Measurements from ENCODE around the gene IDH3G.
"Not testable (repeated sequence)": the region's sequence is repeated elsewhere in the genome, so short reads cannot be mapped to it uniquely, and the experiment has no call there.

IDH3G gene

DNA sequence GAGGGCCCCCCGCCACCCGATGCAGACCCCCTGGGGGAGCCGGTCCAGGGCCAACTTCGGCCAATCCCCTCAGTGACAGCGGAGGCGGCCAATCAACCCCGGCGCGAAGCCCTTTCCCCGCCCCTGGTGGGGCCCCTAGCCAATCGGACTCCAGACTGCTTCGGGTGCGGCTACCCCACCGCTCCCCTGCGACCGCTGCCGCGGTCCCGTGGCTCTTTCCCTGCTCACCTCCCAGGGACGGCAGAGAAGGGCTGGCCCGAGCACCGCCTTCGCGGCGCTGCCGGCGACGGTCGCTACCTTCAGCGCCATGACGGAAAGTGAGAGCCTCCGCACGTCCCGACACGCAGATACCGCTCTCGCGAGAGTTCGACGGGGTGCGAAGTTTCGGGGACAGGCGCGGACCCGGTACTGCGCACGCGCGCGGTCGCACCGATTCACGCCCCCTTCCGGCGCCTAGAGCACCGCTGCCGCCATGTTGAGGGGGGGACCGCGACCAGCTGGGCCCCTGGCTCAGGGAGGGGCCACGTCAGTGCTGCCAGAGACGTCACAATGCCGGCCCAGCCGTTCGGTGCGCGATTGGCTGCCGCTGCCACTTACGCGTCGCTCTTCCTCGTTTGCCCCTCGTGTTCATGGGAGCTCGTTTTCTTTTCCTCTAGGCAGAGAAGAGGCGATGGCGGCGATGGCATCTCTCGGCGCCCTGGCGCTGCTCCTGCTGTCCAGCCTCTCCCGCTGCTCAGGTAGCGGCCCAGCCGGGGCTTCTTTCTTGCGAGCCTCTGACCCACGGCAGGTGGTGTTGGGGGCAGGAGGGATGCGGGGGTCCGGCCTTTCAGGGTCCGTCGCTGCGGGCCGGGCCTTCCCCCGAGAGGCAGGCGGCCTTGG, at the start of gene IDH3G, which contains the start of gene SSR4:
IDH3G (minus strand) TSS at position 358 of the 879 bp plus-strand sequence; CDS start at position 309, 49 bp downstream.
SSR4 (plus strand) TSS at position 651 of the 879 bp plus-strand sequence; CDS start at position 671, 20 bp downstream.
- DNase-seq, result peak; percentile 58 to 94 (median 88)

GRCh38 chrX:153836921-153837320, 42.7 kb upstream of the IDH3G start:
- DNase-seq, result no peak

- no peak for DNase-seq
Observed at GRCh38 chrX:153832728-153833127, 38.6 kb upstream of the IDH3G start.

GRCh38 chrX:153831429-153832150, 37.4 kb upstream of the IDH3G start:
- no peak for DNase-seq

GRCh38 chrX:153830640-153831428, 36.7 kb upstream of the IDH3G start:
- DNase-seq, result no peak

DNA sequence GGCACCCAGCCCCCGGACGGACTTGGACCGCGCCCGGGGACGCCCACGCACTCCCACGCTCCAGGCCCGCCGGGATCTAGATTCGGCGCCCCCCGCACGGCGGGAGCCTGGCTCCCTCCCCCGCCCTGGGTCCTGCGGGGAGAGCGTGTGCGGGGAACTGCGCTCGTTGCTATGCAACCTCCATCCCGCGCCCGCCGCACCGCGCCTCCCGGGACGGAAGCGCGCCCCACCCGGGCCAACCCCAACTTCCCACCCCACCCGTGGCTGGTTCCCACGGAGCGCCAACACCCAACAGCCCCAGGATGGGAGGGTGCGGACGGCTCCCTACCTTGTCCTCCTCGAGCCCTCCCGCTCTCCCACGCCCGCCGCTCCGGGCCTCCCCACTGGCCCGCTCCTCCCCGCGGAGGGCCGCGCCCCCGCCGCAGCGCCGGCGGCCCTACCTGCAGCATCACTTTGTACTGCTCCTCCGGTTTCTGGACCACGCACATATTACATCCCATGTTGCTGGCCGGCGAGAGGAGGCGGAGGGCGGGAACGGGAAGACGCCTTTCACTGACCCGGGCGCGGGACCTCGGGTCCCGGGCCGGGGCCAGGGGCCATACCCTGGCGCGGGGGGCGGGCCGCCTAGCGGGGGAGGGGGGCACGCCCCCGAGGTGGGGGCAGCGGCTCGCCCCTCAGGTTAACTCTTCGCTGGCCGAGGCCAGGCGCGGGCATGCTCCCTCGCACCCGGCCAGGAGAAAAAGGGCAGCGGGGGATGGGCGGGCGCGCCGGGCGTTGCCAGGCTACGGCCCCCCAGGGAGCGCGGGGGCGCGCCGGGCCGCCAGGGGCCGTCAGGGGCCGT, 35.8 kb upstream of the IDH3G start, which contains the start of gene PDZD4:
PDZD4 (minus strand) TSS at position 746 of the 841 bp plus-strand sequence; CDS start at position 500, 246 bp downstream.
- DNase-seq, result no peak

DNA sequence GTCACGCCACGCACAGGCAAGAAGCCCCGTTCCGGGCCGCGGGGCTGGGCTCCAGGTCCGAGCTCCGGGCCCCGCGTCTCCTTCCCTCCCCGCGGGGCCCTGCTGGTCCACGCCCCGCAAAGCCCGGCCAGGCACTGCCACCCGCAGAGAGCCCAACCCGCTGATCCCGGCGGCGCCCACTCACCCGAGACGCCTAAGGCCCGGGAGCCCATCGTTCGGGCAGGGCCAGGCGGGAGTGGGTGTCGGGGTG, 35.3 kb upstream of the IDH3G start:
- DNase-seq, result no peak

DNA sequence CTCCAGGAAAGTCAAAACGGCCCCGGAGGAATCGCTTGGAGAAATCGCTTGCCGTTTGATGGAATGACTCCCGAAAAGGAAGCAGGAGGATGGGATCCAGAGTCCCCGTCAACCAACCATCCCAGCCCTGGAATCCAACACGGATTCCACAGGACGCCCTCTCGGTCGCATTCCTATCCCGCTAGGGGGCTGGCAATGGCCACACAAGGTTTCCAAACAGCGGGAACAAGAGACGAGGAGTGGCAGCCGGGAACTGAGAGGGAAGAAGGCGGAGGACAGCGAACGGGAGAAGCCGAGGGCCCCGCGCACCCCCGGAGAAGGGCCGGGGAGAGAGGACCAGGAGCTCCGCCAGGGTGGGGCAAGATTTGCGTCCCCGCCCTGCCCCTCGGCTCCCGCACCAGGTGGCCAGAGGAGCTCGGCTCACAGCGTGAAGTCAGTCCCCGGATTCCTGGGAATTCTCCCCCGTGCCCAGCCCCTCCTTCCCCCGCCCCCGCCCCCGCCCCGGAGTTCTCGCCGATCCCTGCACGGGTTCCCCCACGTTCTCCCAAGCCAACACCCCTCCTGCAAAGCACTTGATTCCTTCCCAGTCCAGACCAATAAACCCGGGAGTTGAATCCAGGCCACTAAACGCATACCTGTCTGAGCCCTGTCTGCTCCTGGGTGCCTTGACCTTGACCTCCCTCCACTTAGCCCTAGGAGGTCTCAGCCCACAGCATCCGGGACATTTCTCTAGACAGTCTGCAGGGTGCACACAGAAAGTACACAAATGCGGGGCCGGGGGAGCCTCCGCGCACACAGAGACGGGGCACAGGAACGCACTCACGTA, 34.8 kb upstream of the IDH3G start:
- DNase-seq, result peak in 1 of 14 donors; percentile 51

GRCh38 chrX:153828308-153828707, 34.1 kb upstream of the IDH3G start:
- DNase-seq, result no peak

DNA sequence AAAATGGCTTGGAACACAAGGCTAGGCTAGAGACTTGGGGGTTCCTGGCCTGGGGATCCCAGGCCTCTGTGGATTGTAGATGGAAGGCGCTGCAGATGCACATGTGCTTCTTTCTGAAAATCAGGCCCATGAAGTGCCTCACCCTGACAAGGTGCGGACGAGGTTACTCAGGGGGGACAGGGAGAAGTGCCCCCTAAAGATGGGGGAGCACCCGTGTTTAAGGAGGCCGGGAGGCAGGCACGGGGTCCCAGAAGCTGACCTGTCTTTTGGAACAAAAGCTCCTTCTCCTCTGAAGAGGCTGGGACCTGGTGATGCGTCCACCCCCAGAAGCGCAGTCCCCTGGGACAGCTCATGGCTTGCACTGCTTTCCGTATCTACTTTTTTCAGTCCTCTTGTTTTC, 33.7 kb upstream of the IDH3G start:
- no peak for DNase-seq

GRCh38 chrX:153827016-153827415, 32.8 kb upstream of the IDH3G start:
- DNase-seq, result no peak

DNA sequence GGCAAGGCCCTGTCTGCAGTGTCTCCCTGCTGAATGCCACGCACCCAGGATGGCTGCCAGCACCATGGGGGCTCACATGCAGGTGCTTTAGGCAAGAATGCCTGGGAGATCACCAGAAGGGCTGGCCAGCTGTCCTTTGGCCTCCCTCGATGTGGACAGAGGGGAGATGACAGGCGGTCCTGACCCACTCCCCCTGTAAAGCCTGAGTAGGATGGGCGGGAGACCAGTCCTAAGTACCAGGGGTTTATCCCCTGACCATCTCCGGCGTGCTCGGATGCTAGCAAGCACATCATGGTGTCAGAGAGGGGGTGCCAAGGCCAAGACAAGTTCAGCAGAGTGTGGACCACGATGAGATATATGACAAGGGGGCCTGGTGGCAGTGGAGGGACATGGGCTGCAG, 30.9 kb upstream of the IDH3G start:
- no peak for DNase-seq

DNA sequence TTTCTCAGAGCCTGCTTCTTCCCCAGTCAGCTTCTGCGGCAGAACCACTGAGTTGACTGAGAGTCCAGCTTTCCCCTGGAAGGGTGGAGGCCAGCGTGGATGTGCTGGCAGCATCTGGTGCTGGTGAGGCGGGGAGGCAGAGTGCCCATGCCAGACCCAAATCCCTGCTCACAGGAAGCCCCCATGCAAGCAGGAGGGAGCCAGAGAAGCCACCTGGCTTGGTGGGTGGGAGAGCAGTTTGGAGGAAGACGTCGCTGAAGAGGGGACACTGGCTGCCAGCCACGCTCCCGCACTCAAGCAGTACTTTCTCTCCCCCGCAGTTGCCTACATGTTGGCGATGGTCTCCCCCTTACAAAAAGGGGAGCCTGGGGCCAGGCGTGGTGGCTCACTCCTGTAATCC, 30.2 kb upstream of the IDH3G start:
- DNase-seq, result no peak

- no peak for DNase-seq
Observed at GRCh38 chrX:153821066-153821465, 26.9 kb upstream of the IDH3G start.

- no peak for DNase-seq
Observed at GRCh38 chrX:153820601-153821000, 26.4 kb upstream of the IDH3G start.

DNA sequence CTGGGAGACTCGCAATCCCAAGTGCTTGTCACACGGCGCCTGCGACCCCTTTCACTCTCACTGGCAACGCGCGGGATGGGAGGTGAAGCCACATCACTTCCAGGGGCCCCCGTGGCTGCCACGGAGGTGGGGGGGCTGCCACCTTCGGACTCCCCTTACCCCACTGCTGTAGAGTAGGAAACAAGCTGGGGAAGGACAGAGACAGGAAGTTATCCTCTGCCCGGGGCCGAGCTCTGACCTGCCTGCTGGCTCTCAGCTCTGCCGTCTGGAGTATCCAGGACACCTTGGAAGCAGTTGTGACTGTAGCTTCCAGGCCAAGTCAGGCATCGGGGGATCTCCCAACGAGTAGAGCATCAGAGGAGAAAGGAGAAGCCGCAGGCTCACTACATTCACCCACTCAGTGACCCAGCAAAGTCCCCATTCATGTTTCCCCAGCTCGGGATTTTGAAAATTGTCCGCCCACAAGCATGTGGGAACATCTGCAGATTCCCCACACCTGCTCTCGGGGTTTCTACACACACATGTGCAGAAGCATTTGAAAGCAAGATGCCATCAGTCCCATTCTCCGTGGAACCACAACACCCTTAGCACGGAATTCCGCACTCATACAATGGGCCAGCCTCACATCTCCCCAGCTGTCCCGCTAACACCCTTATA, 25.3 kb upstream of the IDH3G start:
- no peak for DNase-seq

DNA sequence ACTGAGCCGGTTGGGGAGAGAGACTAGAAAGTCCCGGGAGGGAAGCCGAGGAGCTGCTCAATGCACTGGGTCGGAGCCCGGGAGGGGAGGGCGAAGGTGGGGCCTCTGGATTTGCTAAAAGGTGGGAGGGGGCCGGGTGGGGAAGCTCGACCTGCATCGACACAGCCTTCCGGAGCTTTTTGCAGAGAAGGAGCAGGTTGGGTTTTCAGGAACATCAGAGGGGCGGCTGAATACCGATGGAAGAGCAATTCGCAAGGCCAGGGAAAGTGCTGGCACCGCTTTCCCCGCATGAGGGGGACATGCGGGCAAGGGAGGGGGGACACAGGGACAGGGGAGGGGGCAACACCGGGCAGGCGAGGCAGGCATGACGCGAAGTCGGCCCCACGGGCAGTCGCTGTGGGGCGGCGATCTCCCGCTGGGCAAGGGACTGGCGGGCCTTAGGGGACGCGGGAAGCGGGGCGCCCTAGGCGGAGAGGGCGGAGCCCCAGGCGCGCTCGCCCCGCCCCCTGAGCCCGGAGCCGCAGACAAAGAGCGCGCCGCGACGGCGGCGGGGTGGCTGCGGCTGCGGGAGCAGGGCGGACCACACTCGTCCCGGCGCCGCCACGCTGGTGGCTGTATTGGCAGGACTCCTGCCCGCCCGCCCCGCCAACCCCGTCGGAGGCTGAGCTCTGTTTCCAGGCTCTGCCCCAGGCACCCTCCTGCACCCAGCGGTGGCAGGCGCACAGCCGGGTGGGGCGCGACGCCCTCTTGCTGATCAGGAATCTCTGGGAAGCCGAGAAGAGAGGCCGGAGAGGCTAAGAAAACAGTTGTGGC, 24.6 kb upstream of the IDH3G start:
- DNase-seq, result peak in 1 of 14 donors; percentile 30

DNA sequence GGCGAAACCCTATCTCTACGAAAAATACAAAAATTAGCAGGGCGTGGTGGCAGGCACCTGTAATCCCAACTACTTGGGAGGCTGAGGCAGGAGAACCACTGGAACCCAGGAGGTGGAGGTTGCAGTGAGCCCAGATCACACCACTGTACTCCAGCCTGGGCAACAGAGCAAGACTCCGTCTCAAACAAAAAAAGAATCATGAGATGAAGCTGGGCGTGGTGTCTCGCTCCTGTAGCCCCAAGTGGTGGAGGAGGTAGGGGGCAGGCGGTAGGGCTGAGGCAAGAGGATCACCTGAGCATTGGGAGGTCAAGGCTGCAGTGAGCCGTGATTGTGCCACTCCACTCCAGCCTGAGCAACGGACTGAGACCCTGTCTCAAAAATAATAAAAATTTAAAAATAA, 23.9 kb upstream of the IDH3G start:
- not testable (repeated sequence) for DNase-seq

Measured in C1 segment of cervical spinal cord (tissue), 14 donors.